KOPT-K1 (cell line): ENCODE results near the gene RCBTB1.
A peak's percentile ranks its signal among the peaks of the same experiment; 100 is the strongest.

ENCODE experiments used
- H3K27ac ChIP-seq: fragments of 200-600 bp; sonication (generic); 2 replicates; pipeline ENCODE4 v1.5.1; 2016; ENCODE audit warnings: antibody characterized with exemption, mild to moderate bottlenecking, low read depth, low read length; ENCODE audit not compliant: poor library complexity, severe bottlenecking
- H3K36me3 ChIP-seq: fragments of 200-600 bp; sonication (generic); 2 replicates; pipeline ENCODE4 v1.5.1; 2017; ENCODE audit warnings: antibody characterized with exemption, mild to moderate bottlenecking, low read length, moderate library complexity; ENCODE audit not compliant: insufficient read depth
- H3K9me3 ChIP-seq: fragments of 200-600 bp; sonication (generic); 2 replicates; pipeline ENCODE4 v1.5.1; 2017; ENCODE audit warnings: antibody characterized with exemption, low read length, mild to moderate bottlenecking; ENCODE audit not compliant: insufficient read depth, poor library complexity, severe bottlenecking

The RCBTB1 gene

GRCh38 chr13:49550942-49551644 lies 34.3 kb downstream of the RCBTB1 start:
- Histone ChIP-seq H3K9me3 (no peaks in the 10 kb centered on the region), H3K27ac (no peak overlapping the region), H3K36me3 (peaks cover 84% of the 10 kb centered on the region)

- peaks cover 85% of the 10 kb centered on the region for H3K36me3 ChIP-seq
- no peaks in the 10 kb centered on the region for H3K9me3 ChIP-seq
- H3K27ac ChIP-seq, result no peak overlapping the region
These were observed 36.1 kb downstream of the RCBTB1 start for GRCh38 chr13:49549289-49549688.

GRCh38 chr13:49546561-49546960 lies 38.8 kb downstream of the RCBTB1 start:
- Histone ChIP-seq H3K27ac (no peak overlapping the region), H3K36me3 (peaks cover 86% of the 10 kb centered on the region), H3K9me3 (no peaks in the 10 kb centered on the region)

GRCh38 chr13:49545661-49546060 lies 39.7 kb downstream of the RCBTB1 start:
- Histone ChIP-seq H3K9me3 (no peaks in the 10 kb centered on the region), H3K27ac (no peak overlapping the region), H3K36me3 (peaks cover 80% of the 10 kb centered on the region)

- Histone ChIP-seq H3K27ac (no peak overlapping the region), H3K36me3 (peaks cover 79% of the 10 kb centered on the region), H3K9me3 (no peaks in the 10 kb centered on the region)
These were observed 41.7 kb downstream of the RCBTB1 start for GRCh38 chr13:49543656-49544055.

- peak overlapping the region; percentile 77 for H3K27ac ChIP-seq
- H3K36me3 ChIP-seq, result peaks cover 64% of the 10 kb centered on the region
These were observed 44.8 kb downstream of the RCBTB1 start for GRCh38 chr13:49540552-49540951.

GRCh38 chr13:49539746-49540145 lies 45.6 kb downstream of the RCBTB1 start:
- Histone ChIP-seq H3K27ac (peak overlapping the region; percentile 77), H3K9me3 (no peaks in the 10 kb centered on the region), H3K36me3 (peaks cover 56% of the 10 kb centered on the region)

More at GRCh38 chr13:49540552-49540951, 44.8 kb downstream of the RCBTB1 start:
- H3K9me3 ChIP-seq, result no peaks in the 10 kb centered on the region

- H3K36me3 ChIP-seq, result peaks cover 56% of the 10 kb centered on the region
These were observed 46.0 kb downstream of the RCBTB1 start for GRCh38 chr13:49539313-49539712.

GRCh38 chr13:49538404-49538803 lies 47.0 kb downstream of the RCBTB1 start:
- no peak overlapping the region for H3K27ac ChIP-seq
- H3K9me3 ChIP-seq, result no peaks in the 10 kb centered on the region
- peaks cover 55% of the 10 kb centered on the region for H3K36me3 ChIP-seq

More at GRCh38 chr13:49539313-49539712, 46.0 kb downstream of the RCBTB1 start:
- no peak overlapping the region for H3K27ac ChIP-seq
- H3K9me3 ChIP-seq, result no peaks in the 10 kb centered on the region

GRCh38 chr13:49536144-49536873 lies 49.0 kb downstream of the RCBTB1 start:
- Histone ChIP-seq H3K36me3 (peaks cover 51% of the 10 kb centered on the region), H3K9me3 (no peaks in the 10 kb centered on the region), H3K27ac (no peak overlapping the region)

- Histone ChIP-seq H3K36me3 (peaks cover 49% of the 10 kb centered on the region), H3K27ac (no peak overlapping the region), H3K9me3 (no peaks in the 10 kb centered on the region)
These were observed 51.6 kb downstream of the RCBTB1 start for GRCh38 chr13:49533591-49534269.

GRCh38 chr13:49533011-49533410 lies 52.3 kb downstream of the RCBTB1 start:
- peaks cover 51% of the 10 kb centered on the region for H3K36me3 ChIP-seq
- H3K9me3 ChIP-seq, result no peaks in the 10 kb centered on the region
- no peak overlapping the region for H3K27ac ChIP-seq

- Histone ChIP-seq H3K27ac (no peak overlapping the region), H3K36me3 (peaks cover 50% of the 10 kb centered on the region), H3K9me3 (no peaks in the 10 kb centered on the region)
These were observed 52.8 kb downstream of the RCBTB1 start for GRCh38 chr13:49532593-49532992.

GRCh38 chr13:49530457-49530856 lies 54.9 kb downstream of the RCBTB1 start:
- peaks cover 56% of the 10 kb centered on the region for H3K36me3 ChIP-seq
- H3K27ac ChIP-seq, result no peak overlapping the region
- H3K9me3 ChIP-seq, result no peaks in the 10 kb centered on the region

GRCh38 chr13:49528161-49528560 lies 57.2 kb downstream of the RCBTB1 start:
- H3K27ac ChIP-seq, result no peak overlapping the region
- H3K36me3 ChIP-seq, result peaks cover 64% of the 10 kb centered on the region
- no peaks in the 10 kb centered on the region for H3K9me3 ChIP-seq
